Dedifferentiated amniotic fluid mesenchymal stem cell (primary cell): ENCODE results near the gene COMT.

Source experiments
- DNase-seq: peaks from one replicate; pipeline ENCODE4 v3.0.0-alpha.2; 2016; ENCODE audit errors: extremely low spot score

Gene COMT

DNA sequence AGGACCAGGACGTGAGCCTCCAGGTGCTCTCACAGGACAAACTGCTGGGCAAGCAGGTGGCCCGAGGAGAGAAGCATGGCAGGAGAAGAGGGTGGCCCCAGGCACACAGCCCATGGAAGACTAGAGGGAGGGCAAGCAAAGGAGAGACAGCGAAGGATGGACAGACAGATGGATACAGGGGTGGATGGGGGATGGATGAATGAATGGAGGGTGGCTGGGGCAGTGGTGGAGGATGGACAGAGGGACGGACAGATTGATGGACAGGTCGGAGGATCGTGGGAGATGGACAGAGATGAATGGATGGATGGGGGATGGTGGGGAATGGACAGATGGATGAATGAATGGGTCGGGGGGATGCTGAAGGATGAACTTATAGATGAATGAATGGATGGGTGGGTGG is 52.4 kb downstream of the COMT start:
- no peak for DNase-seq

DNA sequence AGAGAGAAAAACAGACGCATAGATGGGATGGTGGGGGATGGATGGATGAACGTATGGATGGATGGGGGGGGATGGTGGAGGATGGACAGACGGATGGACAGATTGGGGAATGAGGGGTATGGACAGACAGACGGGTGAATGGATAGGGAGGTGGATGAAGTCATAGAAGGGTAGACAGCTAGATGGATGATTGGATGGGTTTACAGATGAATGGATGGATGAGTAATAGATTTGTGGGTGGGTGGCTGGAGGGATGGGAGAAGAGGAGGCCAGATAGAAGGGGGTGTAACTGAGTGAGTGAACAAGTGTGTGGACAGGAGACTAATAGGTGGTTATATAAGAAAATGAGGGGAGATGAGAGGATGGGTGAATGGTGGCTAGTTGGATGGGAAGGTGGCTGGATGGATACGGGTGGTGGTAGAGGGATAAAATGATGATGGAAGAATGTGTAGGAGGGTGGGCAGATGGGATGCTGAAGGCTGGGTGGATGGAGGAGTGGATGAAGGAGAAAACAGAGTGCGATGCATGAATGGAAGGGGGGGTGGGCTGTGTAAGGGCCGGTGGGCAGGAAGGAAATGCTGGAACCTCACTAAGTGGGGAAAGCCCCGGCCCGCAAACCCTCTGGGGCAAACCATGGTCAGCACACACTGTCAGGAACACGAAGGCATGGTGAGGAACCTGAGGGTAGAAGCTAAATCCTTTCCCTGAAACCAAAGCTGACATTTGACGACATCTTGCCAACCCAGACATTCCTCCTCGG is 53.5 kb downstream of the COMT start:
- no peak for DNase-seq

DNA sequence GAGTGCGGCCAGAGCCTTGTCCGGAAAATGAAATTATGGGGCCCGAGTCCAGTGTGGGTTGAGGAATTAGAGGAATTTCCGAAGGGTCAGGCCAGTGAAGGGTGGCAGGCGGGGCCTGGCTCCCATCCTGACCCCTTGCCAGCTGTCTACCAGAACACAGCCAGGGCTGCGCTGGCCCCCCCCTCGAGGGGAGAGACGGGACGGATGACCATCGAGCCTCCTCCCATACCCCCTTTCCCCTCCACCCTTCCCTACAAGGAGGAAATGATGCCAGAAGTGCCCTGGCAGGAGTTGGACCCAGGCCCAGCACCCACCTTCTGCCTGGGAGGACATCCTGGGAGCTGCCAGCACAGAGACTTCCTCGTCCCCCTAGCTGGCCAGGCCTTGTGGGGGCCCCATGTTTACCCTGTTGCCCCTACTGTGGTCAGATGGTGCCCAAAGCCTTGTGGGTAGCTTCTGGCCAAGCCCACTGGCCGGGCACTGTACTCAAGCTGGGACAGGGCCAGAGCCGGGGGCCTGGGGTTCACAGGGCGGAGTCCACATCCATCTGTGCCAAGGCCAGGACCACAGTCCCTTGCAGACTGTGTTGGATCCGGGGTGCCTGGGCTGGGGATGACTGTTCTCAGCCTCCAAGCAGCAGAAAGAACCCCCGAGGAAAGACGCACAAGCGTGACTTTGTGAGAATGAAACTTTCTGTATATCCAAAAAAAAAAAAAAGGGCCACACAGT is 54.2 kb downstream of the COMT start:
- DNase-seq, result peak; percentile 77

DNA sequence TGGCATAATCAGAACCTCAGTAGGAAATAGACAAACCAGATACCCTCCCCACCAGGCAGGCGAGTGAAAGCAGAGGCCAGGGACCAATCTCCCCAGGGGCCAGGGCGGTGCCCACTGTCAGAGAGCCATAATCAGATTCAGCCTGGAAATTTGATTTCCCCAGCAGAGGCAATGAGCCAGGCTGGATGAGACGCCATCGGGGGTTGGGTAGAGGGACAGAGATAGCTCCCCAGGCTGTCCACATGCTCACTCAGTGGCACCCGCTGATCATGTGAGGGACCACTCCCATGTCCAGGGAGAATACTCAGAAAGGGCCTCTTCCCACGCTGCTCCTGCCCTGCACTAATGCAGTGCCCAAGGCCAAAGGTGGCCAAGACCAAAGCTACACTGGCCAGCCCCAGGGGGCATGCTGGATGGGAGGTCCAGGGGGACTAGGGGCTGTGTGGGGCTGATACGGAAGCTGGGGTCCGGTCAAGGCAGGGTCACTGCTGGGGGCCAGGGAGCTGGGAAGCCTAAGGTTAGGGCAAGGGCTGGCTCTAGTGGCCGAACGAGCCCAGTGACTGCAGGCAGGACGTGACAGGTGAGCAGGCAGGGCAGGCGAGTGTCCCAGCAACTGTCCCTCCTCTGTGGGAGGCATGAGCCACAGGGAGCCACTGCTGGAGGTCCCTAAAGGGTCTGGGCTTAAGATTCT is 55.3 kb downstream of the COMT start:
- no peak for DNase-seq

DNA sequence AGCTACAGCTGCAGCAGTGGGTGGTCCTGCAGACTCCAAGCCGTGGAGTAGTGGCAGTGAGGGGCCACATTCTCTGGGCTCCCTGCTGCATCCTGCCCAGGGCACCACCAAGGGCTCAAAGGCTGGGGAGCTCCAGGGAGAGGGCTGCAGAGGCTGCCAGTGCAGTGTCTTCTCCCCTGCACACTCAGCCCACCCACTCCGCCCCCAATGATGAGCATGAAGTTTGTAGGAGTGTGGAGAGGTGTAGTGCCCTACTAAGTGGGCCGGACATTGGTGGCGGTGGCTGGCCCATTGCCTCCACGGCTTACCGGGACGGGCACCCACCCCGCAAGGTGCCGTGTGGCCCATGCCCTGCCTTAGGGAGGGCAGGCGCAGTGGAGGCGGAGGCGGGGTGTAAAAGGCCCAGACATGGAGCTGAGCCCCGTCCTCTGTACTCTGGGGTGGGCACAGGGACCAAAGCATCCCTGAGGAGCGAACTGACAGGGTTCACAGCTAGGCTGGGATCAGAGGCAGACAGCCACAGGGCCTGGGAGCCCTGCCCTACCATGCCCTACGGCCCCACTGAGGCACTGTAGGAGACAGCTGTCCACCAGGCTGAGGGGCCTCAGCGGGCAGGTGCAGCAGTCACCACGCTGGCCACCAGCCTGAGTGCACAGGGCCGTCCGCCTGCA is 56.1 kb downstream of the COMT start:
- no peak for DNase-seq

DNA sequence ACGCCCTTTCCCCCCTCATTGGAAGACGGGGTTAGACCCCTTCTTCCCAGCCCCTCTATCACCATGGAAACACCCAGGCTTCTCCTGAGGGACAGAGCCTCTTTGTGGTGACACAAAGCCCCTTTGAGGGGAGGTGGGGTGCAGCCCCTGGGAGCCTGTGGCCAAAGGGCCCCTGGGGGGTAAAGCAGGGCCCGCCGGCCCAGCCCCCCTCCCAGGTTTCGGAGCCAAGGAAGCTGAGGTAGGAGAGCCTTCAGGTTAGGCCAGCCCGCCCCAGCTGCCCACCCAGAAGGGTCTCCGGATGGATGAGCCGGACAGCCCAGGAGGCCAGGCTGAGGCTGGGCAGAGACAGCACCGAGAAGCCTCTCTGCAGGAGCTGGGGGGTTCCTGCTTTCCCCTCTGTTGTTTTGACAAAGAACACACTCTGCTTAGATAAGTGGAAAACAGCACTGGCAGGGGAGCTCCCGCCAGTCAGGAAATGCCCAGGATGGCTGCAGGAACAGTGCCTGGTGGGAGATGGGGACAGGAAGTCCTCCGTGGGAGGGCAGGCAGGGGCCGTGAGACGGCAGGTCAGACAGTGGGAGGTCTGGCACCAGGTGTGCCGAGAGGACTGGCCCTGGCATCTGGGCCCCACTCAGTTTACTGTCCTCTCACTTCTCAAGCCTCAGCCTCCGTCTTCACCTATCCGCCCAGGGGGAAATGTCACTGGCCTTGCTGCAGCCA is 56.8 kb downstream of the COMT start:
- no peak for DNase-seq

DNA sequence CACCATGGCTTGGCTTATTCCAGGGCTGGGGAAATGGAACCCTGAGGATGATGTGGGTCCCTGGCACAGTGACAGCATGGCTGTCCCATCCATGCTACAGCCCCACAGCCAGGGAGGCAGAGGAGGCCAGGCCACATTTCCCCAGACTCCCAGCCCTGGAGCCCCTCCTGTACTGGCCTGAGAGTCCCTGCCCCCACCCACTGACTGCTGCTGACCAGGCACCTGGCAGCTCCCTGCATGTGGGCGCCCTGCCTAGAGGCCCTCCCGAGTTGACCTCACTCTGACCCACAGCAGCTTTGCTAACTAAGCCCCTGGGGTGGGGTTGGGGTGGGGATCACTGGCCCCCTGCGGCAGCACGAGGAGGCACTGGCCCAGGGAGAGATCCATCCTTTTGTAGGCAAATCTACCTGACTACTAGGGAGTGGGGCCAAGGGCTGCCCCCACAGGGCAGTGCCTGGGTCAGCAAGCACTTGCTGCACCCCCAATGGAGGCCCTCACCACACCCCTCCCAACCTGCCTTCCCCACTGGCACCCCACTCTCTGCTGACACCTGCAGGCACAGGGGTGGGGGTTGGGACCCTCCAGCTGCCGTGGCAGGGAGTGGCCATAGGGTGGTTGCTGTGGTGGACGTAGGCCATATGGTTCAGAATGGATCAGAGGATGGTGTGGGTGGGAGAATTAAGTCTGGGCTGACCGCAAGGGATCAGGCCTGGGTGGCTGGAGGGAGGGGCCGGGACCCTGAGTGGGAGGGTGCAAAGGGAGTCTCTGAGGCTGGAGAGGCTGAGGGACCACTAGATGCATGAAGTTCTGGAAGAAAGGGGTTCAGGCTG is 57.6 kb downstream of the COMT start:
- DNase-seq, result no peak

DNA sequence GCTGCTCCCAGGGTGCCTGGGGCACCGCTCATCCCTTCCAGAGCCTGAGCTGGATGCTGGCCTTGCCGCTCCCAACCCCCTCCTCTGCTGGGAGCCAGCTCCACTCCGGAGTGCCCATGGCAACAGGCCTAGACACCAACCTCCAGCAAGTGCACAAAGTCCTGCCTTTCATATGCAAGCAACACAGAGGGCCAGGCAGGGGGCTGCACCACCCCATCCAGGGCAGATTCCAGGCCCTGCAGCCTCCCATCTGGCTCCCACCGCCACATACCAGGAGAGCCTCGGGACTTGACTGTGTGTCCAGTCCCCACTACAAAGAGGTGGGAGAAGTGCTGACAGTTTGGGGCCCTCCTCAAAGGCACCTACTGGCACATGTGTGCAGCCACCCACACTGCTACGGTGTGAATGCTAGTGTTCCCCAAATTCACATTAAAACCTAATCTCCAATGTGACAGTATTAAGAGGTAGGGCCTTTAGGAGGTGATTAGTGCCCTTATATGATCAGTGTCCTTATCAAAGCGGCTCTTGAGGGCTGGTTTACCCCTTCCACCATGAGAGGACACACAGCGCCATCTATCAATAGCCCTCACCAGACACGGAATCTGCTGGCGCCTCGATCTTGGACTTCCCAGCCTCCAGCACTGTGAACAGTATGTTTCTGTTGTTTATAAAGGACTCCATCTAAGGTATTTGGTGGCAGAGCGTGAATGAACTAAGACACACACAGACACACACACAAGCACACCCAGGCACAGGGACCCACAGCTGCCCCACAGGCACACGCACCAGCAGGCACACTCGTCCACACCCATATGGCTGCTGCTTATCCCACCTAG is 58.9 kb downstream of the COMT start:
- no peak for DNase-seq

DNA sequence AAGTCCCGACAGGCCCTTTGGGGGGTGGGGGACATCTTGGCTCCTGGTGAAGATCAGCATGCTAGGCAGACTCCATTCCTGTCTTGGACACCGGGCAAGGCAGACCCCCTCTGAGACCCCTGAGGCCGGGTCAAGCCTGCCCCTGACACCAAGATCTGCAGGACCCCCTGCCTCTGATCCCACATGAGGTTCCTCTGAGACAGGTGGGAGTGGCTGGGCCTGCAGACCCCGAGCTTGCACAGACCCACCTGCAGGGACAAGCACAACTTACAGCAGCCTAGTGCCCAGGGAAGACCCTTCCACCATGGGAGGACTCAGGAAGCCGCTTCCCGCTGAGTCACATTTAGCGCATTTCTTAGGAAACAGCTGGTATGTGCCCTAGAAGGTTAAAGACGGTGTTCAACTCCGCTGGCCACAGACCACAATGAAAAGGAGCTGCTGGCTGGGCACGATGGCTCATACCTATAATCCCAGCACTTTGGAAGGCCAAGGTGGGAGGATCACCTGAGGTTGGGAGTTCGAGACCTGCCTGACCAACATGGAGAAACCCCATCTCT is 59.6 kb downstream of the COMT start:
- no peak for DNase-seq

DNA sequence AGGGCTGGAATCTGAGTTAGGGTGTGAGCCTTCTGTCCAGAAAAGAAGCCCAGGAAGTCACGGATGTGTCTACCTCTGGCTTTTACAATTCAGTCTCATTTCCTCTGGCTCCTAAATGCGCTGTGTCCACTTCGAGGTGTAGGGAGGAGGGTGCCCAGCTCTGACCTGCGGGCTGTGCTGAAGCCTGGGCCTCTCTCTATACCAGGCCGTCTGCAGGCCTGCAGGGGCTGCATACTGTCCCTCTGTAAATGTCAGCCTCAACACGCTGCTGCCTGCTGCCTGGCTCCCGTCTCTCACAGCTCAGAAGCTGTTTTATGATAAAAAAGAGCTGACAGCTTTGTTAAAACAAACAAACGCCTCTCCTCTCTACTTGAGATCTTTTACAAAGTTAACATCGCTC is 60.6 kb downstream of the COMT start:
- DNase-seq, result no peak

DNA sequence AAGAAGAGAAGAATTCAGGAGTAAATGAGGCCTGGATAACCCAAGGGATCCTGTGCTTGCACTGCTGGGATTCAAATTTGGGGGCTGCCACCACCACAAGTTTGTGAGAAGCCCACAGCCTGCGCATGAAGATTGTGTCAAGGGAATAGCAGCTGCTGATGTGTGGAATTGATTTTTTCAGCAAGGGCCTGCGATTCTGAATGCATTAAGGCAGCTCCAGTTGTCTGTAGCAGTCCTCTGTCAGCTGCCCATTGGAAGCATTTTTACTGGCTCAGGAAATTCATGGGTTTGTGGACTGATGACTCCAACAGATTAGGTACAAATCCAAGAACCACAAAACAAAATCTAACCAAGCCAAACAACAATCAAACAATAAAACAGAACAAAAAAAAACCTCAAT is 61.1 kb downstream of the COMT start:
- no peak for DNase-seq

DNA sequence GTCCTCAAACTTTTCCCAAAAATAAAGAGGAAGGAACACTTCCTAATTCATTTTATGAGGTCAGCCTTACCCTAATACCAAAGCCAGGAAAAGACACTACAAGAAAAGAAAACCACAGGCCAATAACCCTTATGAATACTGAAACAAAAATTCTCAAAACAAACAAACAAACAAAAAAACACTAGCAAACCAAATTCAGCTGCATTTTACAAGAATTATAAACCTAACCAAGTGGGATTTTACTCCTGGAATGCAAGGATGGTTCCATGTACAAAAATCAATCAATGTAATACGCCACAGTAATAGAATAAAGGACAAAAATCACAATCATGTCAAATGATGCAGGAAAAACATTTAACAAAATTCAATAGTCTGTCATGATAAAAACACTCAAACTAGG is 61.7 kb downstream of the COMT start:
- no peak for DNase-seq

DNA sequence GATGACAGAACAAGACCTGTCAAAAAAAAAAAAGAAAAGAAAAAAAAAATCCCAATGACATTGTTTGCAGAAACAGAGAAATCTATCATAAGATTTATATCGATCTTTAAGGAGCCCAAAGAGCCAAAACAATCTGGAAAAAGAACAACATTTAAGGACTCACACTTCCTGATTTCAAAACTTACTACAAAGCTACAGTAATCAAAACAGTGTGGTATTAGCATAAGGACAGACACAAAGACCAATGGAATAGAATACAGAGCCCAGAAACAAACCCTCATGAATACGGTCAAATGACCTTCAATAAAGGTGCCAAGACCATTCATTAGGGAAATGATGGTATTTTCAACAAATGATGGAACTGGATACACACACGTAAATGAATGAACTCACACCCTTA is 62.9 kb downstream of the COMT start:
- no peak for DNase-seq

DNA sequence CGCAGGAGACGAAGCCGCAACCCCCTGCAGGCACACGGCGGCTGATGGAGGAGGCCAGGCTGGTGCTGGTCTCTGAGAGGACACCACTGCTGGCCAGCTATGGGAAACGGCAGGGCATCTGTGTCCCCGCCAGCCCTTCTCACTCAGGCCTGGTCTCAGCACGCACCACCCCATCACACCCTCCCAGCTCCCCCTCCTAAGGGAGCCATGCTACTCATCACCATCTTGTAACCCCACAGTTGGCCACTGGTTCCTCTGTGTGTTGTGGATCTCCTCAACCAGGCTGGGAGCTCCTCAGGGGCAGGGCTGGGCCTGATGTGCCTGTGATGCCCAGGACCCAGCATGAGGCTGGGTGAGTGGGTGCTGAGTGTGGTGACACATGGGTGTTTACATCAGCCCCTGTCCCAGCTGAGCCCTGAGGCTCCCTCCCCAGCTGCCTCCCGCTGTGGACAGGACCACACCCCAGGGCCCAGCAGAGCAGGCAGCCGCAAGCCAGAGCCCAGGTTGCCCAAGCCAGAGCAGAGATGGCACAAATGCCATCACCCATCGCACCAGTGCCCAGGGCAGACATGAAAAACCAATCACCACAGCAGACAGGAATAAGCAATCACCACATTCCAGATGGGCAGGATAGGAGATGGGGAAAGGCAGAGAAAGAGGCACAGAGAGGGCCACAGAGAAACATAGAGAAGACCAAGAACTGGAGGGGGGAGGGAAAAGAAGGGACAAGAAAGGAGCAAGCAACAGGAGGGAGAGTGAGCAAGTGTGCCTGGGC is 66.8 kb downstream of the COMT start:
- no peak for DNase-seq

DNA sequence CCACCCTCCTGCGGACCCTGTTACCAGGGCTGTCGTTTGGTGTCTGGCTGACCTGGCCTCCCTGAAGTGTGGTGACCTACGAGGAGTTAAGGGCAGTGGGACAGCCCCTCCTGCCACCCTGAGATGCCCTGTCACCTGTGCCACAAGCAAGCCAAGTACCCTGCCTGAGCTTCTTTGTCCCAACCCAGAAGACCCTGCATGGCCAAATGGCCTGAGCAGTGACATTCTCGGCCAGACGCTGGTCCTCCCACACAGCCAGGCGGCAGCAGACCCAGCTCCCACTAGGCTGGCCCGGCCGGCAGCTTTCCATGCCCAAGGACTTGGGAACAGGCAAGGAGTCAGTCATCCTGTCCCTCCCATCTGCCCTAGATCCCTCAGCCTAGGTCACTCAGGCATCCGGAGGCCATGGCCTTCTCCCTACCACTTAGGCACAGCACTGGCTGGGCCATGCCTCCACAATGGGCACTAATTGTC is 67.5 kb downstream of the COMT start:
- no peak for DNase-seq

DNA sequence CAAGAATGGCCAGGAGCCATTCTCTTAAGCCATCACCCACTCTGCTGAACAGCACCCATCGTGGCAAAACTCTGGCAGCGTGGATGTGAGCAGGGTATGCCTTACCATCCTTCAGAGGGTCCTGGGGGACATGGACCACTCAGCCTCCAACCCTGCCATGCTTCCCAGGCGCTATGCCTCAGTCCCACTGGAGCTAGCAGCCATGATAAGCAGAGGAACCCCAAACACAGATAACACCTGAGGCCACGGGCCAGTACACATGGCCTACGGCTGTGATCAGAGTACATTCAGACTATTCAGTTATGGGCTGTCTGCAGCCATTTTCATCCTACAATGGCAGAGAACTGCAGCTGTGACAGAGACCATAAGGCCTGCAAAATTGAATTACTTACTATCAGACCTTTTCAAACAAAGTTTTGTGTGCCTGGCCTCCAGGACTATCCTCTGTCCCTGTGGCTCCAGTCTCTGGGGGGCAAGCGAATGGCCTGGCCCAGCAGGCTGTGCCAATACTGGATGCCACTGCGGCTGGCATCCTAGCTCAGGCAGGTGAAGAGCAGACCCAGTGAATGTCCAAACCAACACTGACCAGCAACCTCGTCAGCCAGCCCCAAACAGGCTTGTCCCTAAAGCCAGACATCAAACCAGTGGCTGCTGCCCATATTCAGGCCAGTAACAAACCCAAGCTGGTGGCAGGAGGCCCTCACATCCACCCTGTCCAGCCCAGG is 68.2 kb downstream of the COMT start:
- no peak for DNase-seq

DNA sequence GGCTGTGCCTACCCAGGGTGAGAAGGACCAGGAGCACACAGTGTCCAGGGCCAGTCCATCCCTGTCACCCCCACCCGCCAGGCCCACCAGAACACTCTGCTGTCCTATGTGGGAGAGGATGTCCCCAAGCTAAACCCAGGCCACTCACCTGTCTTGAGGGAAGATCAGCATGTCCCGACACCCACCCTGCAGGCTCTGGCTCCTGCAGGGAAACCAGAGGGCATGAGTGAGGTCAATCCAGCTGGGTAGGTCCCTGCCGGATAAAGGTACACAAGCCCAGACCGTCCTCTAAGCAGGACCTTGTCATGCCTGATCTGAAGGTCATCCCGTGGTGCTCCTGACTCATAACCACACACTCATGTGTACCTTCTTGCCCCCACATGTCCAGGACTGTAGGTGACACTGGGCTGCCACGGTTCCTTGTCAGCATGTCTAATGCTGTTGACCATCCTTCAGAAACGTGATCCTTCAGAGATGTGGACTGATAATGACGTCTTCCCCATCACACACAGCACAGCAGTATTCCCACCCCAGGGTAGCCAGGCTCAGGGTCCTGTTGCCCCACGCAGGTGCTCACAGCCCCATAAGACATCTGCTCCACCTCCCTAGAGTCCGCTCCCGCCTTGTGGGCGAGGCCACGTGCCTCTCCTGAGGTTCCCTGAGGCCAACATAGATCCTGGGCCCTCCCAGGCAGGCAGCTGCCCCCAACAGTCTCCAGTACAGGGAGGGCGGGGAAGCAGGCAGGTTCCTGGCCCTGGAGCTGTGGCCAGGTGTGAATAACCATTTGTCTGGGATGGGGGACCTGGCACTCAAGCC is 68.9 kb downstream of the COMT start:
- no peak for DNase-seq
